Prostate gland (tissue), 2 donors: ENCODE measurements around the gene RSPH9. TPM values are rescaled to one million over a fixed set of nuclear protein-coding genes. Genes with fewer than 3 reads are reported as not detected.

Source experiments
- DNase-seq: peaks from one replicate; pipeline ENCODE4 v3.0.0-alpha.2; 2019; ENCODE audit warnings: low spot score
- H3K27ac ChIP-seq, 2 donors: fragments of 200-600 bp; sonication (generic); 2 replicates each; pipeline ENCODE4 v1.5.1; 2017 to 2019
- H3K27me3 ChIP-seq: fragments of 200-600 bp; sonication (generic); replicated peaks from 2 replicates; pipeline ENCODE4 v1.5.1; 2019; ENCODE audit not compliant: insufficient read depth
- H3K36me3 ChIP-seq, 2 donors: fragments of 200-600 bp; sonication (generic); 1 replicate in 1 of 2; 2 replicates in 1 of 2; pipeline versions ENCODE4 v1.5.1 to v1.8.1; 2017 to 2019
- H3K4me1 ChIP-seq: fragments of 200-600 bp; sonication (generic); replicated peaks from 2 replicates; pipeline ENCODE4 v1.5.1; 2019
- H3K4me3 ChIP-seq, 2 donors: fragments of 200-600 bp; sonication (generic); 2 replicates each; pipeline ENCODE4 v1.5.1; 2017 to 2019
- H3K9me3 ChIP-seq: fragments of 200-600 bp; sonication (generic); 2 replicates; pipeline ENCODE4 v1.5.1; 2017
- POLR2A ChIP-seq: fragments of 450-650 bp; IDR thresholded peaks from one replicate; pipeline ENCODE4 v1.6.1; 2016; ENCODE audit warnings: antibody characterized with exemption, mild to moderate bottlenecking
- POLR2AphosphoS5 ChIP-seq: sonication (generic); formaldehyde crosslinking; IDR thresholded peaks from one replicate; pipeline ENCODE4 v1.6.1; 2017; ENCODE audit warnings: antibody characterized with exemption
- WGBS: methylation state at CpG from one replicate; pipeline ENCODE4 v1.1.5; 2018; 5-methylcytosine and 5-hydroxymethylcytosine counted together
- intact Hi-C: fragments of 100-400 bp; cut with DNase I; formaldehyde crosslinking; loops from one replicate; pipeline ENCODE4 v1.14.2; 2022
- total RNA-seq, 2 donors: library from RNA; depleted of rRNA; stranded (reverse); fragments of >200 nt; gene quantifications; one replicate each; pipeline ENCODE4 v1.1.0, GENCODE V29; 2016
- TF ChIP-seq, protein P1 (sequence below), 4 experiments: fragments of 200-600 bp in 2 of 4; fragments of 450-650 bp in 2 of 4; sonication (generic) in 2 of 4; IDR thresholded peaks; 1 replicate in 3 of 4; 2 replicates in 1 of 4; pipeline ENCODE4 v1.5.1; 2016 to 2019; ENCODE audit warnings: antibody characterized with exemption in 4 of 4, mild to moderate bottlenecking in 2 of 4, moderate library complexity in 2 of 4

The RSPH9 gene, protein sequence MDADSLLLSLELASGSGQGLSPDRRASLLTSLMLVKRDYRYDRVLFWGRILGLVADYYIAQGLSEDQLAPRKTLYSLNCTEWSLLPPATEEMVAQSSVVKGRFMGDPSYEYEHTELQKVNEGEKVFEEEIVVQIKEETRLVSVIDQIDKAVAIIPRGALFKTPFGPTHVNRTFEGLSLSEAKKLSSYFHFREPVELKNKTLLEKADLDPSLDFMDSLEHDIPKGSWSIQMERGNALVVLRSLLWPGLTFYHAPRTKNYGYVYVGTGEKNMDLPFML
- total RNA-seq, result 1 to 10 TPM in 1 of 2 donors, under 1 TPM in 1; 0.23 to 1.9 TPM

DNA sequence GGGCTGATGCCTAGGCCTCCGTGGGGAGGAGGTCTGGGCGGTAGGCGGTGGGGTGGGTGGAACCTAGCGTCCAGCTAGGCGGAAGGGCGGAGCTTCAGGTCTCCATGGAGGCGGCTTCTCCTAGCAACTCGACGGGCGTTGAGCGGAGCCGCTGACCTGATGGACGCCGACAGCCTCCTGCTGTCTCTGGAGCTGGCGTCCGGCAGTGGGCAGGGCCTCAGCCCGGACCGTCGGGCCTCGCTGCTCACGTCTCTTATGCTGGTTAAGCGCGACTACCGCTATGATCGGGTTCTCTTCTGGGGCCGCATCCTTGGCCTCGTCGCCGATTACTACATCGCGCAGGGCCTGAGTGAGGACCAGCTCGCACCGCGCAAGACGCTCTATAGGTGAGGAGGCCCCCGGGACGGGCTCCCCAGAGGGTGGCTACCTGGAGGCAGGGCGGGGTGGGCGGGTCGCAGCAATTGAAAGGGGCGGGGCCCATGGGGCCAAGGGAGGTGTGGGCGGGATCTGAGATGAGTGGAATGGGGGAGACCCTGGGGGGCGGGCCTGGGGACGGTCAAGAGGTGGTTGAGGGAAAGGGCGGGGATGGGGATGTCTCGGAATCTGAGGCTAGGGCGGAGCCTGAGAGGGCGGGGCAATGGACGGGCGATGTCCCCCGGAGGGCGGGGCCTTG is at the start of gene RSPH9:
Gene RSPH9 (plus strand): TSS at position 97 of the 673 bp plus-strand sequence. CDS start 63 bp downstream, at position 160.
- WGBS, result 4% methylated on average over 44 of the region's 52 CpGs
- Histone ChIP-seq H3K36me3 (no peaks in the 10 kb centered on the region), H3K9me3 (no peaks in the 10 kb centered on the region), H3K4me3 (peak within 1 kb of the TSS; percentile 19 to 32), H3K27me3 (no peaks in the 10 kb centered on the region), H3K4me1 (no peaks in the 10 kb centered on the region), H3K27ac (peak within 1 kb of the TSS; percentile 24 to 46)
- intact Hi-C loops, result no loop called here
- peak; percentile 40 for DNase-seq
- TF ChIP-seq POLR2A, result no peak
- TF ChIP-seq, protein P1, sequence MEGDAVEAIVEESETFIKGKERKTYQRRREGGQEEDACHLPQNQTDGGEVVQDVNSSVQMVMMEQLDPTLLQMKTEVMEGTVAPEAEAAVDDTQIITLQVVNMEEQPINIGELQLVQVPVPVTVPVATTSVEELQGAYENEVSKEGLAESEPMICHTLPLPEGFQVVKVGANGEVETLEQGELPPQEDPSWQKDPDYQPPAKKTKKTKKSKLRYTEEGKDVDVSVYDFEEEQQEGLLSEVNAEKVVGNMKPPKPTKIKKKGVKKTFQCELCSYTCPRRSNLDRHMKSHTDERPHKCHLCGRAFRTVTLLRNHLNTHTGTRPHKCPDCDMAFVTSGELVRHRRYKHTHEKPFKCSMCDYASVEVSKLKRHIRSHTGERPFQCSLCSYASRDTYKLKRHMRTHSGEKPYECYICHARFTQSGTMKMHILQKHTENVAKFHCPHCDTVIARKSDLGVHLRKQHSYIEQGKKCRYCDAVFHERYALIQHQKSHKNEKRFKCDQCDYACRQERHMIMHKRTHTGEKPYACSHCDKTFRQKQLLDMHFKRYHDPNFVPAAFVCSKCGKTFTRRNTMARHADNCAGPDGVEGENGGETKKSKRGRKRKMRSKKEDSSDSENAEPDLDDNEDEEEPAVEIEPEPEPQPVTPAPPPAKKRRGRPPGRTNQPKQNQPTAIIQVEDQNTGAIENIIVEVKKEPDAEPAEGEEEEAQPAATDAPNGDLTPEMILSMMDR (IDR thresholded peaks at IDR 0.05), result no peak
- no peak for TF ChIP-seq POLR2AphosphoS5

DNA sequence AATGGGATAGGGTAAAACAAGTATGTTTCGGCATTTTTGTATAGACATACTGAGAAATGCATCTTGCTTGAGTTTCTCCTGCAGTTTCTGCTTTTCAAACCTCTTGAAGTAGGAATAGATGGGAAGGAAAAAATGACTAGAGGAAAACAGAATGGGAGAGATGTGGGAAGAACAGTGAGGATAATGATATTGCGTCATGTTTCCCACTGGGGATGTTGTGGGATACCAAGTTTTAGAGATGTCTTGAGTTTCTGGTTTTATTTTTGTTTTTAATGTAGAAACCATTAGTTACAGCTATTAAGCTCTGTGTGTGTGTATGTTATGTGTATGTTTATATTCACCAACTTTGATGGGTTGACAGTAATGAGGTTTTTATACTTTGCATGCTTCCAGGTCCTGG is 44.2 kb upstream of the RSPH9 start:
- H3K9me3 ChIP-seq, result no peaks in the 10 kb centered on the region
- no peaks in the 10 kb centered on the region for H3K36me3 ChIP-seq
- no peaks in the 10 kb centered on the region for H3K27me3 ChIP-seq
- DNase-seq, result no peak
- 93% methylated on average over 2 of the region's 2 CpGs for WGBS
- TF ChIP-seq POLR2A, result no peak
- TF ChIP-seq POLR2AphosphoS5, result no peak
- TF ChIP-seq, protein P1 (IDR thresholded peaks at IDR 0.05), result no peak
- intact Hi-C loops, result no loop called here
- H3K27ac ChIP-seq, result no peak overlapping the region
- H3K4me1 ChIP-seq, result no peaks in the 10 kb centered on the region
- no peak overlapping the region for H3K4me3 ChIP-seq

DNA sequence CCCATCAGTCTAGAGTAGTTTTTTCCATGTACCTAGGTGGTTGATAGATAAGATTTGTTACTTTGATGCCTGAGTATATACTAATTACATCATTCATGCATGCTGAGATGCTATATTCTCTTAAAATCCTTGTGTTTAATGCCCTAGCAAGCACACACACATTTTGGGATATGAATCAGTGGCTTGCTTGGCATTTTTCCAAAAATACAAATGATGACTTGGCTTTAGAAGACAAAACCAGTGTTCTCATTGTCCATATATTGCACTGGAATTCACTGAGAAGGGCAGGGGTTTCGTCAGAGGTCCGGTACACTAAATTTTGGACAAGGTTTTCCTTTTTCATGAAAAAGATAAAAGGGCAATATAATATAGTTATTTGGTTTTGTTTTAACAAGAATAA is 40.7 kb upstream of the RSPH9 start:
- no peak overlapping the region for H3K27ac ChIP-seq
- intact Hi-C loops, result no loop called here
- TF ChIP-seq POLR2A, result no peak
- no peaks in the 10 kb centered on the region for H3K4me1 ChIP-seq
- H3K4me3 ChIP-seq, result no peak overlapping the region
- H3K36me3 ChIP-seq, result no peaks in the 10 kb centered on the region
- no peaks in the 10 kb centered on the region for H3K9me3 ChIP-seq
- H3K27me3 ChIP-seq, result no peaks in the 10 kb centered on the region
- DNase-seq, result no peak
- 78% methylated on average over 2 of the region's 2 CpGs for WGBS

DNA sequence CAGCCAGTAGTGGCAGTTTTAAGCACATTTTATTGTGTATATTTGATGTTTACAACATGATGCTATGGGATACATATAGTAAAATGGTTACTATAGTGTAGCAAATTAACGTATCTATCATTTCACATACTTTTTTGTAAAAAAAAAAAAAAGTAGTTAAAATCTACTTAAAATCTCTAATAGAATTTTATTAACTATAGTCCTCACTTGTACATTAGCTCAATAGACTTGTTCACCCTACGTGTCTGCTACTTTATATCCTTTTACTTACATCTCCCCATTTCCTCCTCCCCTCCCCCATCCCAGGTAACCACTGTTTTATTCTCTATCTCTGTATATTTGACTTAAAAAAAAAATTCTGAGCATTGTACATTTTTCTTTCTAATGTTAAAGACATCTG is 38.8 kb upstream of the RSPH9 start:
- no peaks in the 10 kb centered on the region for H3K36me3 ChIP-seq
- 89% methylated on average over 2 of the region's 2 CpGs for WGBS
- H3K4me1 ChIP-seq, result no peaks in the 10 kb centered on the region
- H3K4me3 ChIP-seq, result no peak overlapping the region
- intact Hi-C loops, result no loop called here
- H3K27ac ChIP-seq, result no peak overlapping the region
- no peak for TF ChIP-seq POLR2A
- TF ChIP-seq, protein P1 (IDR thresholded peaks at IDR 0.05), result no peak
- H3K9me3 ChIP-seq, result no peaks in the 10 kb centered on the region
- no peak for DNase-seq
- no peaks in the 10 kb centered on the region for H3K27me3 ChIP-seq

DNA sequence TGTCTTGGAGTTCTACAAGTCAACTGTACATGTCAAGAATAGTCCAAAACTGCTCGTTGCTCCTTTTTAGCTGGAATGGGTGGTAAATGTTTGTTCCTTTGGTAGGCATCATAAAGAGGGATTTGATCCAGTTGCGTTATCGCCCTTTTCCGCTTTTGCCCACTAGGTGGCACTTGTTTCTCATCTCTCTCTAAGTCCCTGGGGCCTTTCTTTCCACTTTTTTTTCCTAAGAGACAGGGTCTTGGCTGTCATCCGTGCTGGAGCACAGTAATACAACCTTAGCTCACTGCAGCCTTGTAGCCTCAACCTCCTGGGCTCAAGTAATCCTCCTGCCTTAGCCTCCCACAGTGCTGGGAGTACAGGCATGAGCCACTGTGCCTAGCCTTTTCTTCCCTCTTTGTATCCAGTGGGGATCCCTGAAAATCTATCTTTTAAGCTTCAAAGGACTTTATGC is 36.5 kb upstream of the RSPH9 start:
- TF ChIP-seq POLR2A (no peak), POLR2AphosphoS5 (peak; percentile 31)
- TF ChIP-seq, protein P1 (IDR thresholded peaks at IDR 0.05), result peak; percentile 40 to 74 (median 60)
- Histone ChIP-seq H3K4me3 (no peak overlapping the region), H3K27me3 (no peaks in the 10 kb centered on the region), H3K27ac (no peak overlapping the region), H3K9me3 (no peaks in the 10 kb centered on the region), H3K36me3 (no peaks in the 10 kb centered on the region), H3K4me1 (no peaks in the 10 kb centered on the region)
- WGBS, result 4% methylated on average over 5 of the region's 5 CpGs
- intact Hi-C loops, result no loop called here
- DNase-seq, result peak; percentile 60
